A673 (cell line): ENCODE results near the gene SLC66A1.

Source experiments
- EZH2 ChIP-seq: fragments of 200-600 bp; sonication (generic); IDR thresholded peaks from 2 replicates; pipeline ENCODE4 v1.6.1; 2017; ENCODE audit warnings: borderline replicate concordance, low read depth, mild to moderate bottlenecking, mixed read lengths, antibody characterized with exemption, low read length; ENCODE audit not compliant: poor library complexity, severe bottlenecking
- TF ChIP-seq, protein P1 (sequence below): fragments of 300-800, 200-600 bp; sonication (generic); conservative IDR thresholded peaks from 2 replicates; pipeline ENCODE4 v1.5.1; 2017; ENCODE audit warnings: low read depth, mild to moderate bottlenecking, antibody characterized with exemption, low read length, moderate library complexity, mixed read lengths

DNA sequence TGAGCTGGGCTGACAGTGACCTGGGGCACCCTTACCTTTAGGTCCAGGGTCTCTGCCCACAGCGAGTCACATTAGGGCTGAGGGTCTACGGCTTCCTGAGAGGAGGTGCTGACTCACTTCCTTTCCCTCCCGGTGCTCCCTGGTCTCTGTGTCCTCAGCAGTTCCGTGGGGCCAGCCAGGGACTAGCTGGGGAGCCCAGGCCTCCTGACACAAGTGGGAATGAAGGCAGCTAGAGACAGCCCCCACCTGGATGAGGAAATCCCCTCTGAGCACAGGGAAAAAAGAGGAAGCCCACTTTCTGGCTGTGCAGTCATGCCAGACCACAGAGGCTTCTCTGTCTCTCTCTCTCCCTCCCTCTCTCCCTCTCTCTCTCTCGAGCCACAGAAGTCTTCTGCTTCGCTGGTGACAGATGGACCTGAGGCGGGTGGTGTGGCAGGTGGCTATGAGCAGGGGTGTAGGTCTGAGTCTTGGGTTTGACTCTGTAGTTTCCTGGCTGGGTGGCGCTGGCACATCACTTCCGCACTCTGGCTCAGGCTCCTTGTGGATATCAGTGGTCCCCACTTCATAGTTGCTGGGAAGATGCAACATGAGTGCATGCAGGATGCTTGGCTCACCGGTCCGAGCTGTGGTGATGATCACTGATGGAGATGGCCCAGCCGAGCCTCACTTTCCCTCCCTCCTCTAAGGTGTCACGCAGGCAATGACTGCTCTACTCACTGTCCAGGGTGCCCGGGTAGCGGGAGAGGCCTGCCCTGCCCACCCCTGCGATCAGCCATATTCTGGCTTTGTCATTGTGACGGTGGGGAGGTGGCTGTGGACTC lies 3.5 kb downstream of the SLC66A1 start:
- TF ChIP-seq, protein P1, sequence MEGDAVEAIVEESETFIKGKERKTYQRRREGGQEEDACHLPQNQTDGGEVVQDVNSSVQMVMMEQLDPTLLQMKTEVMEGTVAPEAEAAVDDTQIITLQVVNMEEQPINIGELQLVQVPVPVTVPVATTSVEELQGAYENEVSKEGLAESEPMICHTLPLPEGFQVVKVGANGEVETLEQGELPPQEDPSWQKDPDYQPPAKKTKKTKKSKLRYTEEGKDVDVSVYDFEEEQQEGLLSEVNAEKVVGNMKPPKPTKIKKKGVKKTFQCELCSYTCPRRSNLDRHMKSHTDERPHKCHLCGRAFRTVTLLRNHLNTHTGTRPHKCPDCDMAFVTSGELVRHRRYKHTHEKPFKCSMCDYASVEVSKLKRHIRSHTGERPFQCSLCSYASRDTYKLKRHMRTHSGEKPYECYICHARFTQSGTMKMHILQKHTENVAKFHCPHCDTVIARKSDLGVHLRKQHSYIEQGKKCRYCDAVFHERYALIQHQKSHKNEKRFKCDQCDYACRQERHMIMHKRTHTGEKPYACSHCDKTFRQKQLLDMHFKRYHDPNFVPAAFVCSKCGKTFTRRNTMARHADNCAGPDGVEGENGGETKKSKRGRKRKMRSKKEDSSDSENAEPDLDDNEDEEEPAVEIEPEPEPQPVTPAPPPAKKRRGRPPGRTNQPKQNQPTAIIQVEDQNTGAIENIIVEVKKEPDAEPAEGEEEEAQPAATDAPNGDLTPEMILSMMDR, result no peak
- TF ChIP-seq EZH2, result no peak
